Esophagus muscularis mucosa (tissue), 3 donors: Measurements from ENCODE around the gene CRYBB1.

Experiments
- POLR2A ChIP-seq: fragments of 450-650 bp; IDR thresholded peaks from one replicate; pipeline ENCODE4 v1.6.1; 2017; ENCODE audit warnings: antibody characterized with exemption, moderate library complexity, mild to moderate bottlenecking, low read depth
- TF ChIP-seq, protein P1 (sequence below), 3 experiments: fragments of 200-600 bp in 2 of 3; fragments of 450-650 bp in 1 of 3; sonication (generic) in 2 of 3; IDR thresholded peaks; one replicate each; pipeline ENCODE4 v1.5.1; 2017 to 2019; ENCODE audit warnings: antibody characterized with exemption in 3 of 3, mild to moderate bottlenecking in 2 of 3, moderate library complexity in 1 of 3

DNA sequence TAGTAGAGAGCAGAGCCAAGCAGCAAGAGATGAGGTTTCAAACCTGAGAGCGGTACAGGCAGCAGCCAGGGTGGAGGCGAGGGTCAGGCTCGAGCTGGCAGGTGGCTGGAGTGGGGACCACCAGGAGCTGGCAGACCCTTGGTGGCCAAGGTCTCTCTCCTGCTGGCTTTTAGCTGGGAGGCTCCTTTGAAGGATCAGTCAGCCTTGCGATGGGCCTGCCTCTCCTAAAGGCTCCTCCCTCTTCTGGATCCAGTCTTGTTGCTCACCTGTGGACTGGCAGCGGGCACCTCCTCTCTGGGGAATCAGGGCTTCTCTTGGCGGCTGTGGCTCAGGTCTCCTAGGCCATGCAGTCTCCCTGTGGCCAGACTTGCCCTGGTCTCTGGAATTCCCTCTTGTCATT is 52.6 kb downstream of the CRYBB1 start:
- TF ChIP-seq, protein P1, sequence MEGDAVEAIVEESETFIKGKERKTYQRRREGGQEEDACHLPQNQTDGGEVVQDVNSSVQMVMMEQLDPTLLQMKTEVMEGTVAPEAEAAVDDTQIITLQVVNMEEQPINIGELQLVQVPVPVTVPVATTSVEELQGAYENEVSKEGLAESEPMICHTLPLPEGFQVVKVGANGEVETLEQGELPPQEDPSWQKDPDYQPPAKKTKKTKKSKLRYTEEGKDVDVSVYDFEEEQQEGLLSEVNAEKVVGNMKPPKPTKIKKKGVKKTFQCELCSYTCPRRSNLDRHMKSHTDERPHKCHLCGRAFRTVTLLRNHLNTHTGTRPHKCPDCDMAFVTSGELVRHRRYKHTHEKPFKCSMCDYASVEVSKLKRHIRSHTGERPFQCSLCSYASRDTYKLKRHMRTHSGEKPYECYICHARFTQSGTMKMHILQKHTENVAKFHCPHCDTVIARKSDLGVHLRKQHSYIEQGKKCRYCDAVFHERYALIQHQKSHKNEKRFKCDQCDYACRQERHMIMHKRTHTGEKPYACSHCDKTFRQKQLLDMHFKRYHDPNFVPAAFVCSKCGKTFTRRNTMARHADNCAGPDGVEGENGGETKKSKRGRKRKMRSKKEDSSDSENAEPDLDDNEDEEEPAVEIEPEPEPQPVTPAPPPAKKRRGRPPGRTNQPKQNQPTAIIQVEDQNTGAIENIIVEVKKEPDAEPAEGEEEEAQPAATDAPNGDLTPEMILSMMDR (IDR thresholded peaks at IDR 0.05), result no peak
- no peak for TF ChIP-seq POLR2A
